ENCODE results near the gene MRPS5.

The MRPS5 gene

GRCh38 chr2:95149397-95149984 is 27.9 kb upstream of the MRPS5 start:
- Histone ChIP-seq H3K4me2 (no peak overlapping the region), H4K20me1 (no peaks in the 10 kb centered on the region), H3K9me3 (replicated peaks in 1 of 11) (peaks cover 100% of the 10 kb centered on the region in 11 experiments), H3K9ac (no peak overlapping the region), H3K4me1 (no peaks in the 10 kb centered on the region), H3K27me3 (0 out of 22 replicates have a peak, but pooled peaks cover 0 to 3% (median 0%) of the 10 kb centered on the region in 11 experiments), H3K4me3 (peak overlapping the region in 8 of 10 experiments; percentile 4 to 32 (median 22); a peak in 9 of 20 replicates), H3K36me3 (peaks cover 97 to 100% (median 99%) of the 10 kb centered on the region in 11 experiments), H3K27ac (no peak overlapping the region)
- no peak for TF ChIP-seq Cebpa-rat (IDR thresholded peaks at IDR 0.05)

- TF ChIP-seq Cebpa-rat (IDR thresholded peaks at IDR 0.05), result no peak
- Histone ChIP-seq H3K4me1 (no peaks in the 10 kb centered on the region), H3K27ac (no peak overlapping the region), H3K36me3 (peaks cover 62 to 89% (median 79%) of the 10 kb centered on the region in 11 experiments), H3K27me3 (no peaks in the 10 kb centered on the region), H3K9me3 (replicated peaks in 1 of 11) (peaks cover 99 to 100% (median 100%) of the 10 kb centered on the region in 11 experiments), H3K4me3 (no peak overlapping the region; a peak in 1 of 20 replicates), H4K20me1 (no peaks in the 10 kb centered on the region), H3K4me2 (no peak overlapping the region), H3K9ac (no peak overlapping the region)
These were observed 22.2 kb upstream of the MRPS5 start for GRCh38 chr2:95143838-95144237.

- Histone ChIP-seq H3K4me2 (no peak overlapping the region), H4K20me1 (no peaks in the 10 kb centered on the region), H3K9me3 (replicated peaks in 1 of 11) (peaks cover 78 to 100% (median 95%) of the 10 kb centered on the region in 11 experiments), H3K4me3 (peak overlapping the region in 1 of 10 experiments; percentile 12; a peak in 1 of 20 replicates), H3K27me3 (no peaks in the 10 kb centered on the region), H3K36me3 (peaks cover 28 to 62% (median 40%) of the 10 kb centered on the region in 11 experiments; a peak in 21 of 22 replicates), H3K9ac (no peak overlapping the region), H3K27ac (no peak overlapping the region), H3K4me1 (no peaks in the 10 kb centered on the region)
- no peak for TF ChIP-seq Cebpa-rat (IDR thresholded peaks at IDR 0.05)
These were observed 17.1 kb upstream of the MRPS5 start for GRCh38 chr2:95138702-95139101.

- Histone ChIP-seq H3K4me2 (peak overlapping the region; percentile 54 to 90 (median 83)), H3K27me3 (no peaks in the 10 kb centered on the region), H3K4me1 (peaks cover 19 to 36% (median 27%) of the 10 kb centered on the region in 10 experiments), H3K9ac (peak overlapping the region; percentile 93 to 99 (median 96)), H3K9me3 (replicated peaks in 1 of 11) (no peaks in the 10 kb centered on the region), H3K4me3 (peak overlapping the region; percentile 73 to 96 (median 92)), H4K20me1 (peaks cover 16 to 37% (median 32%) of the 10 kb centered on the region in 11 experiments), H3K36me3 (peaks cover 9 to 24% (median 21%) of the 10 kb centered on the region in 11 experiments; a peak in 18 of 22 replicates), H3K27ac (peak overlapping the region in 10 of 11 experiments; percentile 93 to 99 (median 97); a peak in 17 of 22 replicates)
- TF ChIP-seq Cebpa-rat (IDR thresholded peaks at IDR 0.05), result no peak
These were observed 566 bp upstream of the MRPS5 start for GRCh38 chr2:95122197-95122551.

- H3K4me2 ChIP-seq, result peak overlapping the region; percentile 54 to 93 (median 83)
- H3K36me3 ChIP-seq, result peaks cover 12 to 36% (median 30%) of the 10 kb centered on the region in 11 experiments; a peak in 19 of 22 replicates
- no peaks in the 10 kb centered on the region for H3K9me3 ChIP-seq (replicated peaks in 1 of 11)
- H3K9ac ChIP-seq, result peak overlapping the region; percentile 93 to 99 (median 96)
- H3K27me3 ChIP-seq, result no peaks in the 10 kb centered on the region
- no peak for TF ChIP-seq Cebpa-rat (IDR thresholded peaks at IDR 0.05)
- H3K4me3 ChIP-seq, result peak overlapping the region; percentile 73 to 96 (median 92)
- H4K20me1 ChIP-seq, result peaks cover 16 to 48% (median 35%) of the 10 kb centered on the region in 11 experiments
- H3K27ac ChIP-seq, result peak overlapping the region; percentile 93 to 99 (median 96)
- H3K4me1 ChIP-seq, result peaks cover 19 to 36% (median 27%) of the 10 kb centered on the region in 10 experiments
These were observed 558 bp downstream of the MRPS5 start for GRCh38 chr2:95121093-95121406.

GRCh38 chr2:95115418-95115817 is 6.2 kb downstream of the MRPS5 start:
- Histone ChIP-seq H3K4me1 (peaks cover 14 to 39% (median 27%) of the 10 kb centered on the region in 10 experiments), H3K36me3 (peaks cover 59 to 91% (median 79%) of the 10 kb centered on the region in 11 experiments), H3K4me3 (no peak overlapping the region), H3K27me3 (no peaks in the 10 kb centered on the region), H3K4me2 (peak overlapping the region in 4 of 11 experiments; percentile 13 to 59 (median 34); a peak in 6 of 22 replicates), H3K9ac (peak overlapping the region in 2 of 11 experiments; percentile 1 to 40; a peak in 1 of 22 replicates), H4K20me1 (peaks cover 29 to 90% (median 61%) of the 10 kb centered on the region in 11 experiments), H3K27ac (no peak overlapping the region), H3K9me3 (replicated peaks in 1 of 11) (no peaks in the 10 kb centered on the region)
- no peak for TF ChIP-seq Cebpa-rat (IDR thresholded peaks at IDR 0.05)

GRCh38 chr2:95113464-95113863 is 8.1 kb downstream of the MRPS5 start:
- Histone ChIP-seq H3K27me3 (no peaks in the 10 kb centered on the region), H3K4me1 (peaks cover 0 to 21% (median 13%) of the 10 kb centered on the region in 10 experiments; a peak in 11 of 20 replicates), H3K9ac (no peak overlapping the region), H3K36me3 (peaks cover 75 to 99% (median 85%) of the 10 kb centered on the region in 11 experiments), H3K4me2 (no peak overlapping the region), H3K4me3 (no peak overlapping the region), H4K20me1 (peaks cover 21 to 85% (median 41%) of the 10 kb centered on the region in 11 experiments), H3K27ac (no peak overlapping the region), H3K9me3 (replicated peaks in 1 of 11) (no peaks in the 10 kb centered on the region)
- TF ChIP-seq Cebpa-rat (IDR thresholded peaks at IDR 0.05), result no peak

- Histone ChIP-seq H3K4me2 (no peak overlapping the region), H3K9ac (no peak overlapping the region), H3K36me3 (peaks cover 94 to 99% (median 96%) of the 10 kb centered on the region in 11 experiments), H4K20me1 (peaks cover 7 to 66% (median 32%) of the 10 kb centered on the region in 11 experiments; a peak in 19 of 22 replicates), H3K4me3 (no peak overlapping the region), H3K27me3 (no peaks in the 10 kb centered on the region), H3K27ac (no peak overlapping the region), H3K9me3 (replicated peaks in 1 of 11) (no peaks in the 10 kb centered on the region), H3K4me1 (peaks cover 0 to 9% (median 6%) of the 10 kb centered on the region in 10 experiments; a peak in 10 of 20 replicates)
- TF ChIP-seq Cebpa-rat (IDR thresholded peaks at IDR 0.05), result no peak
These were observed 11.2 kb downstream of the MRPS5 start for GRCh38 chr2:95110395-95110794.

- peaks cover 0 to 55% (median 28%) of the 10 kb centered on the region in 11 experiments; a peak in 15 of 22 replicates for H4K20me1 ChIP-seq
- no peaks in the 10 kb centered on the region for H3K9me3 ChIP-seq (replicated peaks in 1 of 11)
- H3K9ac ChIP-seq, result no peak overlapping the region
- peaks cover 96 to 100% (median 98%) of the 10 kb centered on the region in 11 experiments for H3K36me3 ChIP-seq
- no peaks in the 10 kb centered on the region for H3K27me3 ChIP-seq
- H3K4me1 ChIP-seq, result no peaks in the 10 kb centered on the region
- no peak for TF ChIP-seq Cebpa-rat (IDR thresholded peaks at IDR 0.05)
- H3K4me3 ChIP-seq, result no peak overlapping the region
- no peak overlapping the region for H3K27ac ChIP-seq
- no peak overlapping the region for H3K4me2 ChIP-seq
These were observed 12.3 kb downstream of the MRPS5 start for GRCh38 chr2:95109260-95109659.

Measured in BLaER1 treated with 17β-estradiol and CSF1 and Interleukin-3, amounts not matched to agents 10 nM and 100 nM (cell line).